Stimulated activated CD4-positive, alpha-beta T cell treated with anti-CD3 and anti-CD28 coated beads, Interleukin-4, amount 100 ng/mL, for 4 hours (primary cell): ENCODE data around the gene AXIN2.

Experiments used
- DNase-seq, 2 experiments: peaks; one replicate each; pipeline ENCODE4 v3.0.0-alpha.2; 2020

Gene AXIN2

GRCh38 chr17:65553646-65554552 lies 7.5 kb downstream of the AXIN2 start:
- DNase-seq: no peak

GRCh38 chr17:65553009-65553645 lies 8.3 kb downstream of the AXIN2 start:
- no peak for DNase-seq

GRCh38 chr17:65552214-65552613 lies 9.2 kb downstream of the AXIN2 start:
- DNase-seq: no peak

- no peak for DNase-seq
Observed at GRCh38 chr17:65551267-65552040, 10.0 kb downstream of the AXIN2 start.

GRCh38 chr17:65550758-65551157 lies 10.7 kb downstream of the AXIN2 start:
- no peak for DNase-seq

GRCh38 chr17:65550075-65550662 lies 11.3 kb downstream of the AXIN2 start:
- DNase-seq: no peak

GRCh38 chr17:65548269-65548969 lies 13.0 kb downstream of the AXIN2 start:
- no peak for DNase-seq

GRCh38 chr17:65547253-65547670 lies 14.2 kb downstream of the AXIN2 start:
- DNase-seq: no peak

- DNase-seq: no peak
Observed at GRCh38 chr17:65546579-65546978, 14.9 kb downstream of the AXIN2 start.

- no peak for DNase-seq
Observed at GRCh38 chr17:65545705-65546523, 15.5 kb downstream of the AXIN2 start.

- no peak for DNase-seq
Observed at GRCh38 chr17:65544672-65545071, 16.8 kb downstream of the AXIN2 start.

- DNase-seq: no peak
Observed at GRCh38 chr17:65542610-65543009, 18.8 kb downstream of the AXIN2 start.

- no peak for DNase-seq
Observed at GRCh38 chr17:65542067-65542466, 19.4 kb downstream of the AXIN2 start.

- no peak for DNase-seq
Observed at GRCh38 chr17:65541453-65541852, 20.0 kb downstream of the AXIN2 start.

GRCh38 chr17:65539630-65540266 lies 21.7 kb downstream of the AXIN2 start:
- no peak for DNase-seq

- DNase-seq: no peak
Observed at GRCh38 chr17:65538675-65539529, 22.5 kb downstream of the AXIN2 start.

GRCh38 chr17:65537845-65538674 lies 23.4 kb downstream of the AXIN2 start:
- peak; percentile 58 to 73 for DNase-seq

- DNase-seq: no peak
Observed at GRCh38 chr17:65537343-65537844, 24.1 kb downstream of the AXIN2 start.
